Measurements from ENCODE around the gene FAM53B.
A peak's percentile ranks its signal among the peaks of the same experiment; 100 is the strongest.

The FAM53B gene

GRCh38 chr10:124649214-124649613 lies 95.0 kb downstream of the FAM53B start:
- ATAC-seq, result peak; percentile 25
- TF ChIP-seq, protein P1, sequence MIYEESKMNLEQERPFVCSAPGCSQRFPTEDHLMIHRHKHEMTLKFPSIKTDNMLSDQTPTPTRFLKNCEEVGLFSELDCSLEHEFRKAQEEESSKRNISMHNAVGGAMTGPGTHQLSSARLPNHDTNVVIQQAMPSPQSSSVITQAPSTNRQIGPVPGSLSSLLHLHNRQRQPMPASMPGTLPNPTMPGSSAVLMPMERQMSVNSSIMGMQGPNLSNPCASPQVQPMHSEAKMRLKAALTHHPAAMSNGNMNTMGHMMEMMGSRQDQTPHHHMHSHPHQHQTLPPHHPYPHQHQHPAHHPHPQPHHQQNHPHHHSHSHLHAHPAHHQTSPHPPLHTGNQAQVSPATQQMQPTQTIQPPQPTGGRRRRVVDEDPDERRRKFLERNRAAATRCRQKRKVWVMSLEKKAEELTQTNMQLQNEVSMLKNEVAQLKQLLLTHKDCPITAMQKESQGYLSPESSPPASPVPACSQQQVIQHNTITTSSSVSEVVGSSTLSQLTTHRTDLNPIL (CRISPR knock-in tag; IDR thresholded peaks at IDR 0.05; ENCODE audit: low read depth), result no peak
- no peak for TF ChIP-seq ZNF565 (CRISPR knock-in tag; conservative IDR thresholded peaks at IDR 0.05; ENCODE audit: low read depth)
- no peak for TF ChIP-seq POU6F1 (CRISPR knock-in tag; IDR thresholded peaks at IDR 0.05; ENCODE audit: borderline replicate concordance, low read depth)
- no peak for TF ChIP-seq OSR1 (CRISPR knock-in tag; IDR thresholded peaks at IDR 0.05)
- TF ChIP-seq, protein P2, sequence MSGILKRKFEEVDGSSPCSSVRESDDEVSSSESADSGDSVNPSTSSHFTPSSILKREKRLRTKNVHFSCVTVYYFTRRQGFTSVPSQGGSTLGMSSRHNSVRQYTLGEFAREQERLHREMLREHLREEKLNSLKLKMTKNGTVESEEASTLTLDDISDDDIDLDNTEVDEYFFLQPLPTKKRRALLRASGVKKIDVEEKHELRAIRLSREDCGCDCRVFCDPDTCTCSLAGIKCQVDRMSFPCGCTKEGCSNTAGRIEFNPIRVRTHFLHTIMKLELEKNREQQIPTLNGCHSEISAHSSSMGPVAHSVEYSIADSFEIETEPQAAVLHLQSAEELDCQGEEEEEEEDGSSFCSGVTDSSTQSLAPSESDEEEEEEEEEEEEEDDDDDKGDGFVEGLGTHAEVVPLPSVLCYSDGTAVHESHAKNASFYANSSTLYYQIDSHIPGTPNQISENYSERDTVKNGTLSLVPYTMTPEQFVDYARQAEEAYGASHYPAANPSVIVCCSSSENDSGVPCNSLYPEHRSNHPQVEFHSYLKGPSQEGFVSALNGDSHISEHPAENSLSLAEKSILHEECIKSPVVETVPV (CRISPR knock-in tag; IDR thresholded peaks at IDR 0.05), result no peak
- TF ChIP-seq GLIS3 (CRISPR knock-in tag; IDR thresholded peaks at IDR 0.05), result no peak
- no peak for TF ChIP-seq TCF4 (CRISPR knock-in tag; IDR thresholded peaks at IDR 0.05; ENCODE audit: borderline replicate concordance)
- TF ChIP-seq RARB (CRISPR knock-in tag; IDR thresholded peaks at IDR 0.05), result no peak
- TF ChIP-seq ZFP3 (CRISPR knock-in tag; IDR thresholded peaks at IDR 0.05), result no peak
- TF ChIP-seq PPARA (CRISPR knock-in tag; IDR thresholded peaks at IDR 0.05; ENCODE audit: borderline replicate concordance), result no peak
- no peak for TF ChIP-seq ZFP30 (CRISPR knock-in tag; IDR thresholded peaks at IDR 0.05)
- TF ChIP-seq ZNF70 (CRISPR knock-in tag; IDR thresholded peaks at IDR 0.05), result no peak
- no peak for TF ChIP-seq SNAI2 (CRISPR knock-in tag; IDR thresholded peaks at IDR 0.05)
- no peak for TF ChIP-seq TSHZ2 (CRISPR knock-in tag; IDR thresholded peaks at IDR 0.05)

DNA sequence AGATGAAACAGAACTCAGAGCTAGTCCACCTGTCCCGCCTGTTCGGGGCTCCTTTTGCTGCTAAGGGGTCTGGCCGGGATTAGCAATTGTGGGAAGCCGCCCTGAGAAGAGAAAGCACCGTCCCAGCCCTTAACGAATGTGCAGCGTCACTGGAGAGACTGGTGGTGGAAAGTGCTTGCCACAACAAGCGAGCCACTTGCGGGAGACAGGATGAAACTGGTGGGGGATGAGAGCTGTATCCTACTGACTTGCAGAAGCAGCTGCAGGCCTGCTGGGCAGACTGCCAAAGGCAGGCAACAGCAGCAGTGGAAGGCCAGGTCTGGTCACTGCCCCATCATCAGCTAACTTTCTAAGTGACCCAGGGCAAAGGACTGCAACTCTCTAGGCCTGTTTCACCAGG lies 95.4 kb downstream of the FAM53B start:
- peak; percentile 90 for ATAC-seq
- no peak for TF ChIP-seq ZFP3 (CRISPR knock-in tag; IDR thresholded peaks at IDR 0.05)
- no peak for TF ChIP-seq SNAI2 (CRISPR knock-in tag; IDR thresholded peaks at IDR 0.05)
- TF ChIP-seq GLIS3 (CRISPR knock-in tag; IDR thresholded peaks at IDR 0.05), result no peak
- no peak for TF ChIP-seq CSDC2 (CRISPR knock-in tag; IDR thresholded peaks at IDR 0.05)
- no peak for TF ChIP-seq TSHZ2 (CRISPR knock-in tag; IDR thresholded peaks at IDR 0.05)
- no peak for TF ChIP-seq PPARA (CRISPR knock-in tag; IDR thresholded peaks at IDR 0.05; ENCODE audit: borderline replicate concordance)
- TF ChIP-seq RARB (CRISPR knock-in tag; IDR thresholded peaks at IDR 0.05), result no peak
- no peak for TF ChIP-seq ZFP30 (CRISPR knock-in tag; IDR thresholded peaks at IDR 0.05)
- TF ChIP-seq ZNF8 (CRISPR knock-in tag; IDR thresholded peaks at IDR 0.05), result no peak
- no peak; the same call in 1 of the 2 replicates for TF ChIP-seq TCF4 (CRISPR knock-in tag; IDR thresholded peaks at IDR 0.05; ENCODE audit: borderline replicate concordance)
- TF ChIP-seq ZNF565 (CRISPR knock-in tag; conservative IDR thresholded peaks at IDR 0.05; ENCODE audit: low read depth), result no peak
- TF ChIP-seq ESRRG (CRISPR knock-in tag; IDR thresholded peaks at IDR 0.05), result no peak
- no peak for TF ChIP-seq TOX (CRISPR knock-in tag; IDR thresholded peaks at IDR 0.05; ENCODE audit: borderline replicate concordance)
- TF ChIP-seq OSR1 (CRISPR knock-in tag; IDR thresholded peaks at IDR 0.05), result no peak
- TF ChIP-seq PATZ1 (CRISPR knock-in tag; IDR thresholded peaks at IDR 0.05; ENCODE audit: borderline replicate concordance), result no peak

Data from SK-N-SH treated with all-trans-retinoic acid at 6 μM for 48 hours (cell line).